Measurements from ENCODE around the gene NXN. TPM values are rescaled to one million over a fixed set of nuclear protein-coding genes. Genes with fewer than 3 reads are reported as not detected.

Gene NXN
- total RNA-seq, 1 experiment from 2014 or later = 20.8 TPM

DNA sequence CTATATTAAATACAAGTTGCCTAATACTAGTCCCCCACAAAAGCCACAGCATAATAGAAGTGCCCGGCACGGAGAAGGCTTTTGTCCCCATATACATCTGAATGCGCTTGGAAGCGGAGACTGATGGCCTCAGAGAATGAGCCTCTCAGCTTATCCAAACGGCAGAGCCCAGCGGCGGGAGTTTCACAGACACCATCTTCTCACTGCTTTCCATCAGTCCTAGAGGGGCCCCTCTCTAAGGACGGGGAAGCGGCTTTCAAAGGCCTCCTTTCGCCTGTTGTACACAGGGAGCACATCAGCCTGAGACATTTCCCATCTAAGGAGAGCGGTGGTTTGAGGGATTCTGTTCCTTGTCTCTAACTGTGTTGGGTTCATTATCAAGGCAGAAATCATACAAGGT, 16.9 kb downstream of the NXN start:
- no peaks in the 10 kb centered on the region for H4K20me1 ChIP-seq (ENCODE audit: low read length)
- POLR2A ChIA-PET (ENCODE audit: unreplicated experiment) = no interaction called here
- no peaks in the 10 kb centered on the region for H3K4me1 ChIP-seq (ENCODE audit: insufficient read depth, low read length)
- H2AFZ ChIP-seq (ENCODE audit: low read length) = no peak overlapping the region
- intact Hi-C loops (cut with micrococcal nuclease) = no loop called here
- no peak overlapping the region for H3K4me2 ChIP-seq (ENCODE audit: low read length)
- H3K27ac ChIP-seq (ENCODE audit: low read length) = no peak overlapping the region
- no peak overlapping the region for H3K9ac ChIP-seq (ENCODE audit: low read length)
- ATAC-seq = no peak
- no peaks in the 10 kb centered on the region for H3K36me3 ChIP-seq (ENCODE audit: low read depth, low read length)
- DNase-seq = no peak
- H3K9me2 ChIP-seq (replicated peaks; ENCODE audit: low read length) = no peaks in the 10 kb centered on the region
- no peaks in the 10 kb centered on the region for H3K9me3 ChIP-seq (ENCODE audit: low read length)
- no peaks in the 10 kb centered on the region for H3F3A ChIP-seq (ENCODE audit: low read length, unreplicated experiment)
- H3K79me2 ChIP-seq (ENCODE audit: low read length) = no peaks in the 10 kb centered on the region
- H3K27me3 ChIP-seq (ENCODE audit: low read length) = no peaks in the 10 kb centered on the region
- no peak overlapping the region for H3K4me3 ChIP-seq (ENCODE audit: low read length)
- no TSS peak for BruUV-seq (replicated peaks)
- TF ChIP-seq EZH2phosphoT487 (IDR thresholded peaks at IDR 0.05; ENCODE audit: borderline replicate concordance, low read length) (no peak), EZH2 (IDR thresholded peaks at IDR 0.05; ENCODE audit: low read length, unreplicated experiment) (no peak)
- TF ChIP-seq, protein P1, sequence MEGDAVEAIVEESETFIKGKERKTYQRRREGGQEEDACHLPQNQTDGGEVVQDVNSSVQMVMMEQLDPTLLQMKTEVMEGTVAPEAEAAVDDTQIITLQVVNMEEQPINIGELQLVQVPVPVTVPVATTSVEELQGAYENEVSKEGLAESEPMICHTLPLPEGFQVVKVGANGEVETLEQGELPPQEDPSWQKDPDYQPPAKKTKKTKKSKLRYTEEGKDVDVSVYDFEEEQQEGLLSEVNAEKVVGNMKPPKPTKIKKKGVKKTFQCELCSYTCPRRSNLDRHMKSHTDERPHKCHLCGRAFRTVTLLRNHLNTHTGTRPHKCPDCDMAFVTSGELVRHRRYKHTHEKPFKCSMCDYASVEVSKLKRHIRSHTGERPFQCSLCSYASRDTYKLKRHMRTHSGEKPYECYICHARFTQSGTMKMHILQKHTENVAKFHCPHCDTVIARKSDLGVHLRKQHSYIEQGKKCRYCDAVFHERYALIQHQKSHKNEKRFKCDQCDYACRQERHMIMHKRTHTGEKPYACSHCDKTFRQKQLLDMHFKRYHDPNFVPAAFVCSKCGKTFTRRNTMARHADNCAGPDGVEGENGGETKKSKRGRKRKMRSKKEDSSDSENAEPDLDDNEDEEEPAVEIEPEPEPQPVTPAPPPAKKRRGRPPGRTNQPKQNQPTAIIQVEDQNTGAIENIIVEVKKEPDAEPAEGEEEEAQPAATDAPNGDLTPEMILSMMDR (conservative IDR thresholded peaks at IDR 0.05; ENCODE audit: low read depth, low read length) = no peak
- CTCF ChIA-PET = no interaction called here

DNA sequence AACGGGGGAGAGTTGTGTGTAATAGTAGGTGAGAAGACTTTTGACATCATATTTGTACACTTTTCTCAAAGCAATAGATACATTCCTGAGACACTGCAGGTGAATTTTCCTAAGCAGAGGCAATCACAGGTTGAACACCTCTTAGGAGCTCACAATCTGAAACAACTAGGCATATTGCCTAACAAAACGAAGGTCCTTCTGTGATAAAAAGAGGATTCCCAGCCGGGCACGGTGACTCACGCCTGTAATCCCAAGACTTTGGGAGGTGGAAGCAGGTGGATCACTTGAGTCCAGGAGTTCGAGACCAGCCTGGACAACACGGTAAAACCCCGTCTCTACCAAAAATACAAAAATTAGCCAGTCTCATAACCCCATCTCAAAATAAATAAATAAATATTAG, 17.4 kb downstream of the NXN start:
- H3K9ac ChIP-seq (ENCODE audit: low read length) = no peak overlapping the region
- no peak overlapping the region for H3K4me2 ChIP-seq (ENCODE audit: low read length)
- H3K4me3 ChIP-seq (ENCODE audit: low read length) = no peak overlapping the region
- H3K79me2 ChIP-seq (ENCODE audit: low read length) = no peaks in the 10 kb centered on the region
- H3K36me3 ChIP-seq (ENCODE audit: low read depth, low read length) = no peaks in the 10 kb centered on the region
- ChIA-PET POLR2A (ENCODE audit: unreplicated experiment) (no interaction called here), CTCF (no interaction called here)
- no peak for ATAC-seq
- no peaks in the 10 kb centered on the region for H3K9me2 ChIP-seq (replicated peaks; ENCODE audit: low read length)
- H2AFZ ChIP-seq (ENCODE audit: low read length) = no peak overlapping the region
- H3K9me3 ChIP-seq (ENCODE audit: low read length) = no peaks in the 10 kb centered on the region
- no peaks in the 10 kb centered on the region for H3K27me3 ChIP-seq (ENCODE audit: low read length)
- no peak overlapping the region for H3K27ac ChIP-seq (ENCODE audit: low read length)
- no peaks in the 10 kb centered on the region for H4K20me1 ChIP-seq (ENCODE audit: low read length)
- no peaks in the 10 kb centered on the region for H3K4me1 ChIP-seq (ENCODE audit: insufficient read depth, low read length)
- no peak for DNase-seq
- no TSS peak for BruUV-seq (replicated peaks)
- no peaks in the 10 kb centered on the region for H3F3A ChIP-seq (ENCODE audit: low read length, unreplicated experiment)
- TF ChIP-seq EZH2phosphoT487 (IDR thresholded peaks at IDR 0.05; ENCODE audit: borderline replicate concordance, low read length) (no peak), EZH2 (IDR thresholded peaks at IDR 0.05; ENCODE audit: low read length, unreplicated experiment) (no peak)
- TF ChIP-seq, protein P1 (conservative IDR thresholded peaks at IDR 0.05; ENCODE audit: low read depth, low read length) = no peak
- intact Hi-C loops (cut with micrococcal nuclease) = no loop called here

DNA sequence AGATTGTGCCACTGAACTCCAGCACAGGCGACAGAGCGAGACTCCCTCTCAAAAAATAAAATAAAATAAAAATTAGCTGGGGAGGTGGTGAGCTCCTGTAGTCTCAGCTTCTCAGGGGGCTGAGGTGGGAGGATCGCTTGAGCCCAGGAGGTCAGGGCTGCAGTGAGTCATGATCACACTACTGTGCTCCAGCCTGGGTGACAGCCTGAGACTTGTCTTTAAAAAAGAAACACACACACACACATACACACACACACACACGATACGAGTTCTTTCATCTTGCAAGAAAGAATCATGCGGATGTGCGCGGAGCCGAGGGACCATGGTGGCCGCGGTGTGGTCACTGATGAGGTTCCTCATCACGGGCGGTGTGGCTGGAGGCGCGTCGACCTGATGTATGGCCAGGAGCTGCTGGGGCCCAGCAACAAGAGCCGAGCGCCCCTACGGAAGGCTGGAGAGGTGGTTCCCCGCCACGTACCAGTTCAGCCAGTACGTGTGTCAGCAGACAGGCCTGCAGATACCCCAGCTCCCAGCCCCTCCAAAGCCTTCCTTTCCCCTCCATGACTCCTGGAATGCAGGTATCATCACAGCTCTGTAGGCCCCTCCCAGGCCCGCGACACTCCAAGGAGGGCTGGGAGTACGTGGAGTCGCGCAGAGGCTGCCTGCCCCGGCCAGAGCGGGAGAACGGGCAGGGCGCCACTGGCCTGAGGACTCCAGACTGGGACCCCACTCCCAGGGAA, 20.7 kb downstream of the NXN start:
- no peaks in the 10 kb centered on the region for H3F3A ChIP-seq (ENCODE audit: low read length, unreplicated experiment)
- H3K27me3 ChIP-seq (ENCODE audit: low read length) = no peaks in the 10 kb centered on the region
- POLR2A ChIA-PET (ENCODE audit: unreplicated experiment) = no interaction called here
- no peak overlapping the region for H3K4me3 ChIP-seq (ENCODE audit: low read length)
- TF ChIP-seq EZH2 (IDR thresholded peaks at IDR 0.05; ENCODE audit: low read length, unreplicated experiment) = no peak
- TF ChIP-seq, protein P1 (conservative IDR thresholded peaks at IDR 0.05; ENCODE audit: low read depth, low read length) = no peak
- no peak for TF ChIP-seq EZH2phosphoT487 (IDR thresholded peaks at IDR 0.05; ENCODE audit: borderline replicate concordance, low read length)
- H3K36me3 ChIP-seq (ENCODE audit: low read depth, low read length) = no peaks in the 10 kb centered on the region
- no peaks in the 10 kb centered on the region for H3K9me2 ChIP-seq (replicated peaks; ENCODE audit: low read length)
- H3K9me3 ChIP-seq (ENCODE audit: low read length) = no peaks in the 10 kb centered on the region
- no peak for DNase-seq
- H4K20me1 ChIP-seq (ENCODE audit: low read length) = no peaks in the 10 kb centered on the region
- intact Hi-C loops (cut with micrococcal nuclease) = no loop called here
- BruUV-seq (replicated peaks) = no TSS peak
- no peak overlapping the region for H2AFZ ChIP-seq (ENCODE audit: low read length)
- no peak overlapping the region for H3K27ac ChIP-seq (ENCODE audit: low read length)
- no peak for ATAC-seq
- H3K4me2 ChIP-seq (ENCODE audit: low read length) = no peak overlapping the region
- H3K9ac ChIP-seq (ENCODE audit: low read length) = no peak overlapping the region
- no peaks in the 10 kb centered on the region for H3K4me1 ChIP-seq (ENCODE audit: insufficient read depth, low read length)
- no peaks in the 10 kb centered on the region for H3K79me2 ChIP-seq (ENCODE audit: low read length)
- CTCF ChIA-PET = no interaction called here
